Caki2 (cell line): ENCODE results near the gene CORT. TPM values are rescaled to one million over a fixed set of nuclear protein-coding genes. Genes with fewer than 3 reads are reported as not detected.

Experiments
- DNase-seq: peaks from one replicate; pipeline ENCODE4 v3.0.0-alpha.2; 2015; ENCODE audit warnings: low read depth
- in situ Hi-C: cut with HindIII; loops from 2 replicates; pipeline ENCODE4 v1.10.0; 2016; ENCODE audit warnings: low sequenced_read_pairs, low pct_unique_long_range_greater_than_20kb, mixed read lengths
- total RNA-seq: library from RNA; depleted of rRNA; stranded (reverse); fragments of >200 nt; shearing (Covaris generic); gene quantifications from 2 replicates; pipeline ENCODE4 v1.2.3, GENCODE V29; 2014; ENCODE audit warnings: low replicate concordance; rRNA removed

CORT gene
- total RNA-seq, 1 experiment from 2014 or later, result 0.61 TPM

- DNase-seq, result no peak
- in situ Hi-C loops, result no loop called here
Measured at GRCh38 chr1:10497109-10497508, 47.3 kb downstream of the CORT start.

- no peak for DNase-seq
- in situ Hi-C loops, result no loop called here
Measured at GRCh38 chr1:10498231-10498630, 48.4 kb downstream of the CORT start.

Other genes with a start within 250 kb of the CORT start
- gene KIF1B, start 239.5 kb upstream of the CORT start, total RNA-seq, result 2.3 and 8.0 TPM in 2 replicates
- 608 and 700 TPM in 2 replicates for gene PGD, start 51.0 kb upstream of the CORT start, total RNA-seq
- gene CENPS, start 19.6 kb upstream of the CORT start, total RNA-seq, result 39.8 and 45.0 TPM in 2 replicates
- gene DFFA, start 22.5 kb downstream of the CORT start, total RNA-seq, result 31.8 and 31.9 TPM in 2 replicates
- 13.8 and 24.9 TPM in 2 replicates for gene PEX14, start 24.9 kb downstream of the CORT start, total RNA-seq